GM19099 (cell line): ENCODE measurements around the gene SNED1.

Experiments
- POLR2A ChIP-seq: IDR thresholded peaks from 3 replicates; pipeline ENCODE4 v1.6.1; 2011; ENCODE audit warnings: low read depth; ENCODE audit not compliant: insufficient read length; ENCODE audit errors: extremely low read depth

The SNED1 gene

DNA sequence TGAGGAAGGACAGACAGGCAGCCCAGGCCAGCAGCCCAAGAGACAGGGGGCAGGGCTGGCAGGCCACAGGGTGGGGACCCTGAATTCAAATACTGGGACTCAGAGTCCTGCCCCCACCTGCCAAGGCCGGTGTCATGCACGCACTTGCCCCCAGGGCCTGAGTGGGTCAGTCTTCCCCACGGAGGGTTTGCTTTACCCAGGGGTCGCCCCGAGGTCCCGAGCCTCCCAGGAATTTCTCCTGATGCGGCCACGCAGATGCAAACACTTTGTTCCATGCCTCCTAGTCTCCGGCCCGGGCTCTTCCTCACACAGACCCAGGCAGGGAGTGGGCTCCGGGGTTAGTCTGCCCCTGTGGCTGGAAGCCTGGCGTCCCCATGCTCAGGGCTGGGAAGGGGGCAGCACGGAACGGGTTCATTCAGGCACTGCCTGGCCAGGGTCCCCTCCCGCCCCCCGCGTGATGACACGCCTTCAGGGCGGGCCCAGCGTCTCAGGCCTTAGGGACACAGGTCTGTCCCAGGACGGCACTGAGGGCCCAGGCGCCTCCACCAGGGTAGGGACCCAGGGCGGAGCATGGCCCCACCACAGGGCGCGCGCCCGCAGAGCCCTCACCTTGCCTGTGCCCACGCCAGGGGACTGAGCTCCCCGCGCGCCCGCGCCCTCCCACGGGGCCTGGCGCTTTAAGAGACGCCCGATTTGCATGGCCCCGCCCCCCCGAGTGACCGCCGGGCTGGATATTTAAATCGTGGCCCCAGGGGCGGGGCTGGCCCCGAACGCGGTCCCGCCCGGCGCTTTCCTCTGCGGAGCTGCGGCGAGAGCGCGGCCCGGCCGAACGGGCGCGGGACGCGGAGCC lies at the start of gene SNED1:
TSS of gene SNED1 (plus strand) at position 763 of the 850 bp plus-strand sequence. CDS start 220 bp downstream, outside the sequence.
- no peak for TF ChIP-seq POLR2A

DNA sequence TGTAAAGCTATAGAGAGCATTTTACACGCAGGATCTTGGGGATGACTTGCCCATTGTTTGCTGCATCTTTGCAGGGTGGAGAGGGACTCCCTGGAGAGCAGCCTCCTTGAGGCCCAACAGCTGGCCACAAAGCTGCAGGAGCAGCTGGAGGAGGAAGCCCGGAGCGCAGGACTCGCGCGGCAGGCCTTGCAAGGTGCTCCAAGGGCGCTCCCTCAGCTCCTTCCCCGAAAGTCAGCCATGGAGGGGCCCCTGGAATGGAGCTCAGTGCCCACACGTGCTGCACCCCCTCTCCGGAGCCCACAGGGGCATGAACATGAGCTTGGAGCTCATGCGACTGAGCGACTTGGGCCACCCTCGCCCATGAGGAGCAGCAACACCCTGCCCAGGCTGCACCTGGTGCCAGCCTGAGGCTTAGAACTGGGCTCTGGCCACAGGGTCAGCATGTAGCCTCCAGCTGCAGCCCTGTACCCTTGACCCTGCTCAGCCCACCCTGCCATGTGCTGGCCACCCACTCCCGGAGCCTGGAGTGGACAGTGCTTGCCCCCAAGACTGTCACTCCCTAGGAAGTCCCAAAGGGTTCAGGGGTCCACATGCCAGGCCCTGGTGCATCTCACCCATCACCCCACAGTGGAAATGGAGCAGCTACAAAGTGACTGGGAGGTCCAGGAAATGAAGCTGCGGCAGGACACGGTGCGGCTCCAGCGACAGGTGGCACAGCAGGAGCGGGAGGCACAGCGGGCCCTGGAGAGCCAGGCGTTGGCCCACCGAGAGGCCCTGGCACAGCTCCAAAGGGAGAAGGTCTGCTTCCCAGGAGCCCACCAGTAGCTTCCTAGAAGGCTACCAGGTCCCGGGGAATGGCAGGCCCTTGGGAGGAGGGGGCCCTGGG lies 49.3 kb upstream of the SNED1 start:
- no peak for TF ChIP-seq POLR2A

DNA sequence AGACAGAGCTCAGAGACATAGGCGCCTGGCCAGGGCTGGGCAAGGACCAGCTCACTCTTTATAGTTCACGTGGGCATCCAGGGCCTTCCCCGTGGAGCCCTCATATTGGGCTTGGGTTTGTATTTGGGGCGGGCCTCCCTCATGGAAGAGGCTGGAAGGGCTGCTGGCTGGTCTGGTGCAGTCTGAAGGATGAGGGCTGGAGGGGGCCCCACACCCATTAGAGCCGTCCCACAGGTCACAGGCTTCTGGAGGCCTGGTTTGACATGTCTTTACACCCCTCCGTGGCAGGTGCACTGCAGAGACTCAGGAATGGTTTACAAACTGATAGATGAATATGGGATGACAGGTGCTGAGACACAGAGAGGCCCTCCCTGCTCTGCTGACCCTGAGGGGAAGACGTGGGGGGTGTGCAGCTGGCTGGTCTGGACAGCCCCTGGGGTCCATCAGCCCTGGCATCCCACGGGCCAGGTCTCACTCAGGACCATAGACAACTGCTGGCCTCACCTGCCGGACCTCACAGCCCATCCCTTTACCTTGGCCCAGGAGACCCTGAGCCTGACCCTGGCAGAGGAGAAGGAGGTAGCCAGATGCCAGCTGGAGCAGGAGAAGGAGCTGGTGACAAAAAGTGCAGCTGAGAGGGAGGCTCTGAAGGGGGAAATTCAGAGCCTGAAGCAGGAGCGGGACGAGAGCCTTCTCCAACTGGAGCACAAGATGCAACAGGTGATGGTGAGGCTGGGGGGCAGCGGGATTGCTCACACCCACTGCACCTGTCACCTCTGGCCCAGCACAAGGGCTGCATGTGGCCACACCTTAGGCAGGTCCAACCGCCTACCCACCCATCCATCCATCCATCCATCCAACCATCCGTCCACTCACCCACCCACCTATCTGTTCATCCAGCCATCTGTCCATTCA lies 48.4 kb upstream of the SNED1 start:
- no peak for TF ChIP-seq POLR2A

DNA sequence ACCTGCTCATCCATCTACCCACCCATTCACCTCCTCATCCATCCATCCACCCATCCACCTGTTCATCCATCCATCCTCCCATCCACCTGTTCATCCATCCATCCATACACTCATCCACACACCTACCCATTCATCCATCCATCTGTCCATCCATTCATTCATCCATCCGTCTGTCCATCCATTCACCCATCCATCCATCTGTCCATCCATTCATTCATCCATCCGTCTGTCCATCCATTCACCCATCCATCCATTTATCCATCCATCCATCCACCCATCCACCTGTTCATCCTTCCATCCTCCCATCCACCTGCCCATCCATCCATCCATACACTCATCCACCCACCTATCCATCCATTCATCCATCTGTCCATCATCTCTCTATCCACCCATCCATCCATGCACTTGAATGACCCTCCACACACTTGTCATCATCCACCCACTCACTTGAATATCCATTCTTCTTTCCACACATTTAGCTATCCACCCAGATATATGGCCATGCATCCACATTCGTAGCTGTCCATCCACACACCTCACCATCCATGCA lies 47.3 kb upstream of the SNED1 start:
- TF ChIP-seq POLR2A: no peak

DNA sequence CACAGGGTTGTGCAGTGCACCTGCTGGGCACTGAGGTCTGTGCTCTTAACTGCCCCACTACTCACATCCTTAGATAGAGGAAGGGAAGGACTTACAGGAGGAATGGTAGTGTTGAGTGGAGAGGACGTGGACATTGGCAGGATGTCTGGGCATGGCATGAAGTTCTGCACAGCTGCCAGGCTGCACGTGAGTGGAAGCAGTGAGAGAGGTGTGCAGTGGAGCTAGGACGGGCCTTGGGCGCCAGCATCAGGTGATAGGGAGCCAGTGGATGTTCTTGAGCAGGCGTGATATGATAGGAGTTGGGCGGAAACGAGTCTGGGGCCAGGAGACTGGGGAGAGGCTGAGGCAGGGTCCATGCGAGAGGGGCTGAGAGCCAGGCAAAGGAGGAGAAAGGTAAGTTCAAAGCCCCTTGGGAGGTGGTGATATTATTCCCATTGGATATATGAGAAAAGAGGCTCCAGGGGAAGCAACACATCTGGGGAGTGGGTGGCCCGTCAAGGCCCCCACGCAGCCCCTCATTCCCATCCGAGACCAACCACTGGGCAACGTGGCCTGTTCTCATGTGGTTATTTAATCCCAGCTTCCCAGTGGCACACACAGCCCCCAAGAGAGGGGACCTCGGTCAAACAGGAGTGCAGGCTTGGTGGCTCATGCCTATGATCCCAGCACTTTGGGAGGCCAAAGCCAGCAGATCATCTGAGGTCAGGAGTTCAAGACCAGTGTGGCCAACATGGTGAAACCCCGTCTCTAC lies 45.7 kb upstream of the SNED1 start:
- no peak for TF ChIP-seq POLR2A

DNA sequence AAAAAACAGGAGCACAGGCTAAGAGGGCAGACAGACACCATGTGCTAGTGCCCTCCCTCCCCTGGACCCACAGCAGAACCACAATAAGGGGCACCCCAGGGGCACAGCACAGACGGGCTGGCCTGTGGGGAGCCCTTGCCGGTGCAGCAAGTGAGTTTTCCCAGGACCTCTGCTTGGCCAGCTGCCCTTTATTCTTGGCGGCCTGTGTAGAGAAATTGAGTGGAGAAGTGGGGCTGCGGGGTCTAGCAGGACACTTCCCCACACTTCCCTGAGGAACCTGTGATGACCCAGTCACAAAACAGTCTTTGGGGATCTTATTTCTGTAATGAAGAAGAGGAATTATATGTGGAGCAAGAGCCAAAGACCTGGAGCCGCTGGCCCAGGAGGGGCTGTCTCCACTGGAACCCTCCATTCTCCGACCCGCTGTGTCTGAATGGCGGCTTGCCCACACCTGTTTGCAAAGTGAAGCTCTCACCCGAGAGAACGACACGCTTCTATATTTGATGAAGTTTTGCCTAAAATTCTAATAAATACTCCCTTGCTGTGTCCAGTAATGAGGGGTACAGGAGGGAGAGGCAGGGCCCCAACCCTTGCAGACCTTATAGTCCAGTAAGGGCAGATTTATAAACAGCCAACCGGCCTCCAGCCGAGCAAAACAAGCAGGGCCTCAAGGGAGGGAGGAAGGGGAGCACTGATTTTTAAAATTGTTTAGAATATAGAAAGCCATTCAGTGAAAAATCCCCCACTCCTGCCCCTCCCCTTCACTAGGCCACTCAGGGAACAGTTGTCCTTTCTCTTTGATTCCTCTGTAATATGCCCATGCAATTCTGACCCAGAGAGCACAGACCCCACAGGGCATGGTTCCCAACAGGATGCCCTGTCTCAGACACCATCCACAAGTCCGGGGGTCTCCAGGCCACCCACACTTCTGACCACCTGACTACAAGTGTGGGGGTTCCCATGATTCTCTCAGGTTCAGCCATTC lies 44.7 kb upstream of the SNED1 start:
- TF ChIP-seq POLR2A: no peak

DNA sequence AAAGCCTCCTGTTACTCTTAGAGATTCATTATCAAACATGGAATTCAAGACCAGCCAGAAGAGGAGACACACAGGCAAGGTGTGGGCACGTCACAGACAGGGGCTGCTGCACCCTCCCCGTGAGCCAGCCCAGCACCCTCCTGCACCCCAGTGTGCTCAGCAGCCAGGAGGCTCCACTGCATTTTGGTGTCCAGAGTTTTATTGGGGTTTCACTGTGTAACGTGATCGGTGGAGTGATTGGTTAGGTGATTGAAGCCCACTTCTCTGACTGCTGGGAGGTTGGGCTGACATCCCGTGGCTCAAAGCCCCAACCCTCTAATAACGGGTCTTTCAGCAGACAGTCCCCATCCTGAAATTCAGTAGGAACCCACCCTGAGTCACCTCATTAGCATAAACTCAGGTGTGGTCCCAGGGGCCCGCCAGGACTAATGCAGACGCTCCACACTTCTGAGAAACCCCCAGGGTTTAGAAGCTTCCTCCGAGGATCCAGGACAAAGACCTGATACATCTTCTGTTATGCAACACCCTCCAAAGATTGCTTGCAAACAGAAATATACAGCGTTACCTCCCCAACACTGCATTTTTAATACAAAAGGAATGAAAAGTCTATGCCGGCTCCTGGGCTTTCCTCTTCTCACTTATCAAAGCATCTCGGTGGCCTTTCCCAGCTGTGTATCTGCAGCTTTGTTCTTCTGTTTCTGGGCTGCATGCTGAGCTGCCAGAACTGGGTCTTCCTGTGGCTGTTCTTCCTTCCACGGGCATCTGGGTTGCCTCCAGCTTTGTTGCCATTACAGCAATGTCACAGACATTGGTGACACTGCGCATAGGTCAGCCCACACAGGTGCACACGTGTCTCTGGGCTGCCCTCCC lies 43.7 kb upstream of the SNED1 start:
- TF ChIP-seq POLR2A: no peak

DNA sequence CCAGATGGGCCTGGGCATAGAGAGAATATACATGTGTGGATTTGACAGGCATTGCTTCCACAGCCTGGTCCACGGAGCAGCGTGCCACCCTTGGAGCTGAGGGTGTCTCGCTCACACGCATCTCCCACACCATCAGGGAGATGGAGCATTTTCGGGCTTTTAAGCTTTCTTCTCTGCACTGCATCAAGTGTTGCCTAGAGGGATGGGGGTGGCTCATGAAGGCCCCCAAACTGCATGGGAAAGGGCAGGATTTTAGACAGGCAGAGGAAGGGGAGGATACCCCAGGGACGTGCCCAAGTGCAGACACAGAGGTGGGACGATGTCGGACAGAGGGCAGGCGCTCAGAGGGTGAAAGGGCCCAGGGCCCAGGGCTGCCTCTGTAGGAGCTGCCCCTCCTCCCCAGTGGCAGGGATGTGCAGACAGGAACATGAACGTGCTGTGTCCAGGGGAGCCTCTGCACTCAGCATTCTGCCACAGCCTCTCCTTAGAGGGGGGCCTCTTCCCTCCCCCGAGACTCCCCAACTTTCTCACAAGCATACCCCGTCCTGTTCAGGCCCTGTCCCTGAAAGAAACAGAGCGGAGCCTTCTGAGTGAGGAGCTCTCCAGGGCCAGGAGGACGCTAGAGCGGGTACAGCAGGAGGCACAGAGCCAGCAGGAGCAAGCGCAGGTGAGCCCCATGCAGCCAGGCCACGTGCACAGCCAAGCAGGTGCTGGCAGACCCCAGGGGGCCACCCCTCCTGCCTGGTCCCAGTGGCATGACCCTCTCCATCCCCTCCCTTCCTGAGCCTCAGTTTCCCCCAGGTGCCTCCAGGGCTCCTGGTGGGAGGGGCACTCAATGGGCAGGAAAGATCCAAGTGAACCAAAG lies 42.9 kb upstream of the SNED1 start:
- TF ChIP-seq POLR2A: no peak

DNA sequence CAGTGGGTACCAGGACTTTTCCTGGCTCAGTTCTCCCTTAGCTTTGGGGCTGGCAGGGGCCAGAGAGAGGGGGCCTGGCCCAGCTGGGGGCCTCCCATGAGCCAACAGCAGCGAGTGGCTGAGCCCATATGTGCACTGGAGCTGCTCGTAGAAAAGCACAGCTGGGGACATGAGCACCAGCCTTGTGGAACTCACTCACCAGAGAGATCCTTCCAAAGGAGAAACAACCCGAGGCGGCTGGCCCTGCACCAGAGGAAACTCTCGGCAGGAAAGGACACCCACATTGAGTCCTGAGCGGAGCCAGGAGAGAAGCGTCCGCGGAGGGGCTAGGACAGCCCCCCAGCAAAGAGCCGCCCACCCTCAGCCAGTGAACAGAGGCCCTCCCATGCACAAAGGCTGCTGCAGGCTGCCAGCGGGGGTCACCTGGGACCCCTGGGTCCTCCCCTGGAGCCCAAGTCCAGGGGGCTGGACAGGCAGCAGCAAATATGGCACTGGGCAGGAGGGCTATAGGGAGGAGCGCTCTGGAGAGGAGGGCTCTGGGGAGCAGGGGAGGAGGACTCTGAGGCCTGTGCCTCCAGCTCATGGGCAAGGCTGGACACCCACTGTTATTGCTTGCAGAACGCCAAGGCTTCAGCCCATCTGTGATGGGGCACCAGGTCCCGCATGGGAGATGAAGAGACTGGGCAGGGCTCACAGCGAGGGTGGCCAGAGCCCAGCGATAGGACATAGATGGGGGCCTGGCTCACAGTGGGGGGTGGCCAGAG lies 42.1 kb upstream of the SNED1 start:
- no peak for TF ChIP-seq POLR2A
